ENCODE measurements around the gene OBP2A.

OBP2A gene

DNA sequence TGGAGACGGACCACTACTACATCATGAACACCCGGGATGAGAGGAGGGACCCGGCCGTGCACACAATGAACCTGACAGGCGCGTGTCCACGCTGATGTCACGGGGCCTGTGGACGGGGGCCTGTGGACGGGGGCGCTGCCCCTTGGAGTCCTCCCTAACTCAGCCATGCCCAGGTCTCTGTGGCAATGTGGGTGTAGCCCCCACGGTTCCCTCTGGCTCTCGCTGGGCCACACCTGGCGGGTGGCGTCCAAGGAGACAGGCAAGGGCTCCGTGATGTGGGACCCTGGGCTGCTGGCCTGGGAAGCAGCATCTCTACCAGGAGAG, 37.7 kb downstream of the OBP2A start:
- H3K4me3 ChIP-seq (ENCODE audit: low read depth, low read length) = no peak overlapping the region
- TF ChIP-seq, protein P1, sequence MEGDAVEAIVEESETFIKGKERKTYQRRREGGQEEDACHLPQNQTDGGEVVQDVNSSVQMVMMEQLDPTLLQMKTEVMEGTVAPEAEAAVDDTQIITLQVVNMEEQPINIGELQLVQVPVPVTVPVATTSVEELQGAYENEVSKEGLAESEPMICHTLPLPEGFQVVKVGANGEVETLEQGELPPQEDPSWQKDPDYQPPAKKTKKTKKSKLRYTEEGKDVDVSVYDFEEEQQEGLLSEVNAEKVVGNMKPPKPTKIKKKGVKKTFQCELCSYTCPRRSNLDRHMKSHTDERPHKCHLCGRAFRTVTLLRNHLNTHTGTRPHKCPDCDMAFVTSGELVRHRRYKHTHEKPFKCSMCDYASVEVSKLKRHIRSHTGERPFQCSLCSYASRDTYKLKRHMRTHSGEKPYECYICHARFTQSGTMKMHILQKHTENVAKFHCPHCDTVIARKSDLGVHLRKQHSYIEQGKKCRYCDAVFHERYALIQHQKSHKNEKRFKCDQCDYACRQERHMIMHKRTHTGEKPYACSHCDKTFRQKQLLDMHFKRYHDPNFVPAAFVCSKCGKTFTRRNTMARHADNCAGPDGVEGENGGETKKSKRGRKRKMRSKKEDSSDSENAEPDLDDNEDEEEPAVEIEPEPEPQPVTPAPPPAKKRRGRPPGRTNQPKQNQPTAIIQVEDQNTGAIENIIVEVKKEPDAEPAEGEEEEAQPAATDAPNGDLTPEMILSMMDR (IDR thresholded peaks at IDR 0.05; ENCODE audit: borderline replicate concordance, insufficient read depth, low read depth, low read length) = no peak

DNA sequence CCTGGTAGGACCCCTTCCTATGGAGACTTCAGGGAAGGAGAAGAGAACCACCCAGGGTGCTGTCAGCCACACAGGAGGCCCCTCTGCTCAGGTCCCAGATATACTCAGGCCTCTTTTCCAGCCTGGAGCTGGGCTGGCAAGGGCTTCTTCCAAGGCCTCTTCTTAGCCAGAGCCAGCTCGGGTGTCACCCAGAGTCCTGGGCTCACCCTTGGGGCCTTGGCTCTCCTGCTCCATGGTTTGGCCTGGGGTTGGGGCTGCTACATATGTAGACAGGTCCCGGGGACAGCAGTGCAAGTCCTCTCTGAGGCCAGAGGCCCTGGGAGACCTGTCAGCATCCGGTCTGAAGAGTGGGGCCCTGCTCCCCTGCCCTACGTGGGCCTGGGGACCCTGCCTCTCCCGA, 38.4 kb downstream of the OBP2A start:
- TF ChIP-seq, protein P1 (IDR thresholded peaks at IDR 0.05; ENCODE audit: borderline replicate concordance, insufficient read depth, low read depth, low read length) = no peak
- no peak overlapping the region for H3K4me3 ChIP-seq (ENCODE audit: low read depth, low read length)

DNA sequence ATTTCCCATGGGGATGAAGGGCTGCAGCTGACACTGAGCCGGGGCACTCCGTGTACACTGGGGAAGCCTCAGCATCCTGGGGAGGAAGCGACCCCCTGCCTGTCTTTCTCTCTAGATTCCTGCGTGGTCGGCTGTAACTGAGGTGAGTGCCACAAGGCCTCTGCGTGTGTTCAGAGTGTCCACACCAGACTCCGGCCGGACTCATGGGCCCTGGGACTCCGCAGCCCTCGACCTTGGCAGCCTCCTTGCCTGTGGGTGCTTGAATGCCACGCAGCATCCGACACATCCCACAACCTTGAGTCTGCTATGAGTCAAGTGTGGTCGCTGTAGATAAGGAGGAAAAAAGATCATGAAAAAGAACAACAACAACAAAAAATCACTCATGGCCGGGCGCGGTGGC, 39.0 kb downstream of the OBP2A start:
- TF ChIP-seq, protein P1 (IDR thresholded peaks at IDR 0.05; ENCODE audit: borderline replicate concordance, insufficient read depth, low read depth, low read length) = no peak
- H3K4me3 ChIP-seq (ENCODE audit: low read depth, low read length) = no peak overlapping the region

DNA sequence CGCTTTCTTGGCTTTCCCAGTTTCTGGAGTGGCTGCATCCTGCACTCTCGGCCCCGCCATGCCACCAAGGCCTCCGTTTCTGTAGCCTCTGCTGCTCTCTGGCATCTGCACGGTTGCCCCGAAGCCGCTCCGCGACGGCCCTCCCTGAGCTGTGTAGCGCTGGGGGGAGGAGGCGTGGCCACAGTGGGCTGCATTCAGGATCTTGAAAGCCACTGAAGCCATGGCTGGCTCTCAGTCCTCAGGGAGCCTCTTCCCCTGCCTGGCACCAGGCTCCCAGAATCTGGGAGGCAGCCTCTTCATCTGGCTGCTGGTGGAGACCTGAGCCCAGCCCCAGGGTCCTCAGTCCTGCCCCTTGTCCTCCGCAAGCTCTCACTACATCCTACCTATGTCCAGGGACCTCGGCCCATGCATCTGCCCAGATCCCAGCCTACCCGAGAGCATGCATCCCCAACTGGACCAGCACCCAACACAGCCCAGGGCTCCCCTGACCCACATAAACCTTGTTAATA, 40.7 kb downstream of the OBP2A start:
- TF ChIP-seq, protein P1 (IDR thresholded peaks at IDR 0.05; ENCODE audit: borderline replicate concordance, insufficient read depth, low read depth, low read length) = no peak
- H3K4me3 ChIP-seq (ENCODE audit: low read depth, low read length) = no peak overlapping the region

DNA sequence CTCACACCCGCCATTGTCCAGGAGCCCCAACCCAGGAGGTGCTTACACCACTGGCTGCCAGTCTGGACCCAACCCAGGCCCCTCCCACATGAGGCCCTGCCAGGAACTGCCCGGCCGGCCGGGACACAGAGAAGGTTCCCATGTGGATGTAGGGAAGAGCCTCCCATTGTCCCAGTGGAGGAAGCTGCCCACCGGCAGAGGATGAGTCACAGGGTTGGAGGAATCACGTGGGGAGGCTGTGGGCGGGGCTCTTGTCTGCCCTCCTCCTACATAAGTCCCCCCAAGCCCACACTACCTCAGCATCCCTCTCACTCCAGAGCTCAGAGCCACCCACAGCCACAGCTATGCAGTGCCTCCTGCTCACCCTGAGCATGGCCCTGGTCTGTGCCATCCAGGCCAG, 41.7 kb downstream of the OBP2A start:
- no peak overlapping the region for H3K4me3 ChIP-seq (ENCODE audit: low read depth, low read length)
- TF ChIP-seq, protein P1 (IDR thresholded peaks at IDR 0.05; ENCODE audit: borderline replicate concordance, insufficient read depth, low read depth, low read length) = no peak

DNA sequence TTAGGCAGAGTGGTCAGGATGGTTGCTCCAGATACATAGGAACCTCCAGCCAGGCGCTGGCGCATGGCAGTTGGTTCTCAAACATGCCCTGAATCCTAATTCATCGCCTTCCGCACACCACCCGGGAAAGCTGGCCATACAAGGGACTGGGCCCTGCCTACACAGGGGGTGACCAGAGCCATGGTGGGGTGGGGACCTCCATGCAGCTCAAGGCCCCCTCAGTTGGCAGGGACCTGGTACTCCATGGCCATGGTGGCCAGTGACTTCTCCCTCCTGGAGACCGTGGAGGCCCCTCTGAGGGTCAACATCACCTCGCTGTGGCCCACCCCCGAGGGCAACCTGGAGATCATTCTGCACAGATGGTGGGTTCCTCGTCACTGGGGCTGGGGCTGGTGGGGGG, 42.4 kb downstream of the OBP2A start:
- TF ChIP-seq, protein P1 (IDR thresholded peaks at IDR 0.05; ENCODE audit: borderline replicate concordance, insufficient read depth, low read depth, low read length) = no peak
- no peak overlapping the region for H3K4me3 ChIP-seq (ENCODE audit: low read depth, low read length)

DNA sequence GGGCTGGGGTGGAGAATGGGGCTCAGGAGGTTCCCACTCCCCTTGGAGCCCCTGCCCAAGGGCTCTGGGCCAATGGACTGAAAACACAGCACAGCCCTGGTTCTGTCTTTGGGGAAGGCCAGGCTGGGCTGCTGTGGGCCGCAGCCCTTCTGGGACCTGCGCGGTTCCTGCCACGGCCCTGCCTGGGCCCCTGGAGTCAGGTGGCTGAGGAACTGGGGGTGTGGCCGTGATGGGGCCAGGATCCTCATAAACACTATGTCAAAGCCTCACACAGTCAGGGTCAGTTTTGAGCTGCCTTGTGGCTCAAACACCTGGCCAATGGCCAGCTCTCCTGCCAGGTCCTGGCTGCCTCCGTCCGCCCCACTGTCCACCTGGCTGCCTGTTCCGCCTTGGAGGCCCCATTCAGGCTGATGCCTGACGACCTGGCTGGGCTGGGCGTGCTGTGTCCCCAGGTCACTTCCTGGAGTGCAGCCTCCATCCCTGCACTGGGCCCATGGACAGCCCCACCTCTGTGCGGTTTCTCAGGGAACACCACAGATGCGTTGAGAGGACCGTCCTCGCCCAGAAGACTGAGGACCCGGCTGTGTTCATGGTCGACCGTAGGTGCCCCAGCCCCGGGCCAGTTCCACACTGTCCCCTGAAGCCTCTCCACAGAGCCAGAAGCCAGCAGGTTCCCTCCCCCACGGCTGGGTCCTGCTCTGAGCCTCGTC, 43.1 kb downstream of the OBP2A start:
- H3K4me3 ChIP-seq (ENCODE audit: low read depth, low read length) = no peak overlapping the region
- TF ChIP-seq, protein P1 (IDR thresholded peaks at IDR 0.05; ENCODE audit: borderline replicate concordance, insufficient read depth, low read depth, low read length) = no peak

Data from GM12875 (cell line).